ENCODE measurements around the gene GRK5. TPM values are rescaled to one million over a fixed set of nuclear protein-coding genes. Genes with fewer than 3 reads are reported as not detected.

The GRK5 gene
- total RNA-seq, 5 donors from 2014 or later (not counting 1 experiment from before 2014, with no cell fraction given), result 21.7 to 36.8 (median 30.6) TPM

DNA sequence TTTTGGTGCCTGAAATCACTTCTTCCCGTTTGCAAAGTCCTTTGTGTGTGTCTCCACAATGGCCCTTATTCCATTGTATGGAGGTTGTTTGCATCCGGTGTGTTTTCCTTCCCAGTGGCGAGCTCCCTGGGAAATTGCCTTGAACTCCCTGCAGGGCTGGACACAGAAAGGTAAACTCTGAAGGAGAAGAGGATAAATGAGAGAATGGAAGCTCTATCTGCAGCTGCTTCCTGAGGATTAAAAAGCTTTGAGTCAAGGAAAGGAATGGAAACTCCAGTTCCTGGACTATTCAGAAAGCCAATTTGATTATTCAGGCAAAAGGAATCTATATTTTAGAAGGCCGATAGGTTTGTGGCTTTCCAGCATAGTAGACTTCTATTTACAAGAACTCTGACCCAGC, 4.4 kb upstream of the GRK5 start:
- CTCF ChIA-PET, result interaction anchor here (0.6 to 0.7 kb wide), 3 partner anchors 65 to 224 kb away, joined by 3 to 7 read pairs (median 3); no protein-coding TSS in a partner anchor

DNA sequence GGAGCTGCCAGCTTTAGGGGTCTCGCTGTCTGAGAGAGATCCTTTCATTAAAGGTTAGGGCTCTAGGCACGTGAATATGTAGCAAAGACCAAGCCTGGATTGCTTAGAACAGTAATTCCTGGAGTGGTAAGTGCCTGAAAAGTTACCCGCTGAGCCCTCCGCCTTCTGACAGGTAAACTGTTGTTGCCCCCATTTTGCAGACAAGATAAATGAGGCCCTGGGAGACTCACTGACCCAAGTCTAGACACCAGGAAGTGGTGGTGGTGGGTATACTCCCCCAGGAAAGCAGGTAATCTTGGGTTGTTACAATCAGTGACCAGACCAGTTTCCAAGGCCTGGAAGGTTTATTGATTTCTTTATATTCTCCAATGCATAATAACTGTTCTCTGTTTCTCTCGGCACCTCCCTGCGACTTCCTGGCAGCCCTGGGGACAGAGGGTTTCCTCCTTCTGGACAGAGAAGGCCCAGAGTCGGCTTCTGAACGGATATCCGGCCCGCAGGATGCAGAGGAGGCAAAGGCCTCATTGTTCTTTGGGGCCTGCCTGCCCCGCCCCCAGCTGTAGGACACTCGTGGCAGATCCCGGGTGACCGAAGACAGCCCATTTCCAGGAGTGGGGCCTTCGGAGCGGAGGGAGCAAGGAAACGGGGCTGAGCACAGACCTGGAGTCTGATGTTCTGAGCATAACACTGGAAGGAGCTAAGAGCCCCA, 1.3 kb upstream of the GRK5 start:
- CTCF ChIA-PET, result interaction anchor here (0.8 to 1.9 kb wide), 11 partner anchors 7 to 458 kb away, joined by 3 to 11 read pairs (median 4); no protein-coding TSS in a partner anchor
- H3K9me3 Mint-ChIP-seq, result no peaks in the 10 kb centered on the region
- Histone ChIP-seq H3K4me3 (ENCODE audit: control insufficient read depth in 1 of 2, extremely low read depth in 1 of 2, low read length in 1 of 2) (peak overlapping the region; percentile 44 to 46), H3K9me3 (no peaks in the 10 kb centered on the region), H3K36me3 (ENCODE audit: control insufficient read depth in 2 of 2, extremely low read depth in 1 of 2, insufficient read depth in 1 of 2, low read length in 1 of 2) (no peaks in the 10 kb centered on the region), H3K27ac (ENCODE audit: low read length) (peak overlapping the region; percentile 74), H3K4me1 (ENCODE audit: control insufficient read depth in 1 of 2, extremely low read depth in 1 of 2, insufficient read depth in 2 of 2, low read length in 2 of 2) (peaks cover 17 to 30% of the 10 kb centered on the region in 2 experiments), H3K27me3 (replicated peaks in 1 of 2; ENCODE audit: control insufficient read depth in 2 of 2, extremely low read depth in 1 of 2, insufficient read depth in 2 of 2, low read length in 1 of 2) (no peaks in the 10 kb centered on the region)
- H3K4me1 Mint-ChIP-seq, result peaks cover 25 to 35% (median 34%) of the 10 kb centered on the region in 3 donors
- H3K4me3 Mint-ChIP-seq, result peak overlapping the region; percentile 82 to 91 (median 83)
- no peaks in the 10 kb centered on the region for H3K27me3 Mint-ChIP-seq
- H3K36me3 Mint-ChIP-seq, result no peaks in the 10 kb centered on the region
- WGBS (ENCODE audit: insufficient coverage), result 14% methylated on average over 13 of the region's 17 CpGs
- peak overlapping the region; percentile 92 to 97 for H3K27ac Mint-ChIP-seq
- ATAC-seq (replicated peaks in 1 of 4), result no peak
- DNase-seq, result peak in 18 of 35 experiments; percentile 8 to 49 (median 24)
- POLR2A ChIA-PET, result interaction anchor here (0.6 to 0.7 kb wide), 2 partner anchors 11 to 196 kb away, joined by 3 to 9 read pairs; no protein-coding TSS in a partner anchor

More for the DNA sequence above, 4.4 kb upstream of the GRK5 start:
- 100% methylated on average over 2 of the region's 4 CpGs for WGBS (ENCODE audit: insufficient coverage)
- ATAC-seq (replicated peaks in 1 of 4) (no peak), DNase-seq (no peak)
- Histone ChIP-seq H3K36me3 (ENCODE audit: control insufficient read depth in 2 of 2, extremely low read depth in 1 of 2, insufficient read depth in 1 of 2, low read length in 1 of 2) (no peaks in the 10 kb centered on the region), H3K4me3 (ENCODE audit: control insufficient read depth in 1 of 2, extremely low read depth in 1 of 2, low read length in 1 of 2) (no peak overlapping the region), H3K27me3 (replicated peaks in 1 of 2; ENCODE audit: control insufficient read depth in 2 of 2, extremely low read depth in 1 of 2, insufficient read depth in 2 of 2, low read length in 1 of 2) (no peaks in the 10 kb centered on the region), H3K4me1 (ENCODE audit: control insufficient read depth in 1 of 2, extremely low read depth in 1 of 2, insufficient read depth in 2 of 2, low read length in 2 of 2) (peaks cover 0 to 13% of the 10 kb centered on the region in 2 experiments), H3K27ac (ENCODE audit: low read length) (no peak overlapping the region), H3K9me3 (no peaks in the 10 kb centered on the region)
- no peaks in the 10 kb centered on the region for H3K36me3 Mint-ChIP-seq
- no peak overlapping the region for H3K4me3 Mint-ChIP-seq
- H3K4me1 Mint-ChIP-seq, result peaks cover 13 to 17% (median 15%) of the 10 kb centered on the region in 3 donors
- H3K27ac Mint-ChIP-seq, result no peak overlapping the region
- peaks cover 0 to 4% of the 10 kb centered on the region in 2 donors for H3K27me3 Mint-ChIP-seq
- POLR2A ChIA-PET, result no interaction called here
- no peaks in the 10 kb centered on the region for H3K9me3 Mint-ChIP-seq

DNA sequence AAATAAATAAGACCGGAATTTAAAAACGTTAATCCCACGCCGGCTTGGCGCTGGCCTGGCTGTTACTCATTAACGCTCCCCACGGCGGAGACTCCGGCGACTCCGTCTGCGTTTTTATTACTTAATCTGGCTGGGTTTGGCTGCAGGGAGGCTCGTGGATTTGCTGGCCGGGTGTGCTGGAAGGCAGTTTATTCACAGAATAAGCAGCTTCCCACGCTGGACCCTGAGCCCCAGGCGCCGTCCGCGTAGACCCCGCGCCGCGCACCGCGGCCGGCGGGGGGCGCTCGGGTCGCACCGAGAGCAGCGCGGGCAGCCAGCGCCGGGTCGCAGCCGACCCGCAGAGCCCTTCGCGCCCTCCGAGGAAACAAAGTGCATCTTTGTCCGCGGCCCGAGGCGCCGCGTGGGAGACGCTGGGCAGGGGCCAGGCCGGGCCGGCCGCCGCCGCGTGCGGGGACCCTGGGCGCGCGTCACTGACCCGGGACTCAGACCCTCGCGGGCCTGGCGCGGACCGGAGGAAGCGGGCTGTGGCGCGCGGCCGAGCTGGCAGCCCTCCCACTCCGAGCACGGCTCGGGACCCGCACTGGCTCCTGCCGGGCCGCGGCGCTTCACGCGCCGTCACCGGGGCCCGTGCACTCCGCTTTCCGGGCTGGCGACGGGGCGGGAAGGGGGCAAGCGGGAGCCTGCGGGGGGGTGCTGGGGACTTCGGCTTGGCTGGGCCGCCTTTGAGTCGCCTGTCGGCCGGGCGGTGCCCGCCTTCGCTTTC, 587 bp upstream of the GRK5 start:
- H3K27ac Mint-ChIP-seq, result peak overlapping the region; percentile 92 to 97
- CTCF ChIA-PET, result interaction anchor here (0.6 to 1.9 kb wide), 20 partner anchors 8 to 457 kb away, joined by 3 to 12 read pairs (median 4); partner anchors contain the start of gene RGS10 (in 1 of the 2)
- Histone ChIP-seq H3K36me3 (ENCODE audit: control insufficient read depth in 2 of 2, extremely low read depth in 1 of 2, insufficient read depth in 1 of 2, low read length in 1 of 2) (no peaks in the 10 kb centered on the region), H3K27ac (ENCODE audit: low read length) (peak overlapping the region; percentile 74), H3K27me3 (replicated peaks in 1 of 2; ENCODE audit: control insufficient read depth in 2 of 2, extremely low read depth in 1 of 2, insufficient read depth in 2 of 2, low read length in 1 of 2) (no peaks in the 10 kb centered on the region), H3K9me3 (no peaks in the 10 kb centered on the region), H3K4me1 (ENCODE audit: control insufficient read depth in 1 of 2, extremely low read depth in 1 of 2, insufficient read depth in 2 of 2, low read length in 2 of 2) (peaks cover 24 to 35% of the 10 kb centered on the region in 2 experiments), H3K4me3 (ENCODE audit: control insufficient read depth in 1 of 2, extremely low read depth in 1 of 2, low read length in 1 of 2) (peak overlapping the region; percentile 44 to 46)
- no peaks in the 10 kb centered on the region for H3K27me3 Mint-ChIP-seq
- peaks cover 33 to 42% (median 41%) of the 10 kb centered on the region in 3 donors for H3K4me1 Mint-ChIP-seq
- ATAC-seq (replicated peaks in 1 of 4) (peak; percentile 59 to 67 (median 64)), DNase-seq (peak; percentile 37 to 83 (median 62))
- H3K9me3 Mint-ChIP-seq, result no peaks in the 10 kb centered on the region
- H3K36me3 Mint-ChIP-seq, result no peaks in the 10 kb centered on the region
- peak overlapping the region; percentile 83 to 91 (median 87) for H3K4me3 Mint-ChIP-seq
- POLR2A ChIA-PET, result interaction anchor here (0.6 to 1.3 kb wide), 5 partner anchors 11 to 239 kb away, joined by 3 to 10 read pairs (median 3); no protein-coding TSS in a partner anchor
- 1% methylated on average over 97 of the region's 97 CpGs for whole genome bisulfite sequencing (ENCODE audit: insufficient coverage)

DNA sequence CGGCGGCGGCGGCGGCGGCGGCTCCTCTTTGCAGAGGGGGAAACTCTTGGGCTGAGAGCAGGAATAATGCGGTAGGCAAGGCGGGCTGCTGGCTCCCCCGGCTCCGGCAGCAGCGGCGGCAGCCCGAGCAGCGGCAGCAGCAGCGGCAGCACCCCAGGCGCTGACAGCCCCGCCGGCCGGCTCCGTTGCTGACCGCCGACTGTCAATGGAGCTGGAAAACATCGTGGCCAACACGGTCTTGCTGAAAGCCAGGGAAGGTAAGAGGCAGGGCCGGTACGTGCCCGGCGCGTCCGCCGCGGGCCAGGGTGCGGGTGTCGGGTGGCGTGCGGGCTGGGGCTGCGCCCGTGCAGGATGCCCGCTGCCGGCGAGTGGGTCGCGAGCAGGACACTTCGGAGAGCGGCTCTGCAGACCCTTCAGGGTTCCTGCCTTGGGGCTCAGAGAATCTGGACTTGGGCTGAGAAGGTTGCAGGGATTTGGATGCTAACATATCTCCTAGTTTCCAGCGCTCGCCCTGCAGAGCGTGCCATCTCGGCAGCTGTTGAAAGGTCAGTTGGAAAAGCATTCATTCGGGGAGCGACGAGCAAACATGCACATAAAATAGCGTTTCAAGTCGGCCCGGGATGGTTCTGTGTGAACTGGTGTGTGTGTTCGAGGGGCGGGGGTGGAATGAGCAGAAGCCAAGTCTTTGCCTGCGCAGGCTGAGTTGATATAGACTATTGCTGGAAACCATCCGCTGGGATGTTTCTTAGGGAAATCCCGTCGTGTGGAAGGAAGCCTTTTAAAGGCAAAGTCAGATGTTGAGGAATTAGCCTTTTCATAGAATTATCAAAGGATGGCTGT, 562 bp downstream of the GRK5 start:
- H3K4me1 ChIP-seq (ENCODE audit: control insufficient read depth in 1 of 2, extremely low read depth in 1 of 2, insufficient read depth in 2 of 2, low read length in 2 of 2), result peaks cover 35 to 44% of the 10 kb centered on the region in 2 experiments
- Mint-ChIP-seq H3K9me3 (no peaks in the 10 kb centered on the region), H3K27me3 (no peaks in the 10 kb centered on the region), H3K27ac (peak overlapping the region; percentile 87 to 89), H3K4me3 (peak overlapping the region; percentile 87 to 96 (median 92)), H3K4me1 (peaks cover 44 to 54% (median 53%) of the 10 kb centered on the region in 3 donors), H3K36me3 (no peaks in the 10 kb centered on the region)
- under 1% methylated on average over 57 of the region's 62 CpGs for WGBS (ENCODE audit: insufficient coverage)
- CTCF ChIA-PET, result interaction anchor here (0.6 to 2.3 kb wide), 16 partner anchors 9 to 500 kb away, joined by 4 to 12 read pairs (median 6); partner anchors contain the start of gene RGS10 (in 1 of the 2)
- H3K27ac ChIP-seq (ENCODE audit: low read length), result peak overlapping the region; percentile 58
- no peaks in the 10 kb centered on the region for H3K36me3 ChIP-seq (ENCODE audit: control insufficient read depth in 2 of 2, extremely low read depth in 1 of 2, insufficient read depth in 1 of 2, low read length in 1 of 2)
- POLR2A ChIA-PET, result interaction anchor here (0.6 to 1.3 kb wide), 4 partner anchors 60 to 344 kb away, joined by 3 to 12 read pairs (median 7); no protein-coding TSS in a partner anchor
- peak overlapping the region; percentile 65 to 98 for H3K4me3 ChIP-seq (ENCODE audit: control insufficient read depth in 1 of 2, extremely low read depth in 1 of 2, low read length in 1 of 2)
- no peaks in the 10 kb centered on the region for H3K9me3 ChIP-seq
- DNase-seq (peak in 28 of 35 experiments; percentile 4 to 56 (median 30)), ATAC-seq (replicated peaks in 1 of 4) (peak in 3 of 4 experiments; percentile 4 to 17 (median 5))
- H3K27me3 ChIP-seq (replicated peaks in 1 of 2; ENCODE audit: control insufficient read depth in 2 of 2, extremely low read depth in 1 of 2, insufficient read depth in 2 of 2, low read length in 1 of 2), result no peaks in the 10 kb centered on the region

DNA sequence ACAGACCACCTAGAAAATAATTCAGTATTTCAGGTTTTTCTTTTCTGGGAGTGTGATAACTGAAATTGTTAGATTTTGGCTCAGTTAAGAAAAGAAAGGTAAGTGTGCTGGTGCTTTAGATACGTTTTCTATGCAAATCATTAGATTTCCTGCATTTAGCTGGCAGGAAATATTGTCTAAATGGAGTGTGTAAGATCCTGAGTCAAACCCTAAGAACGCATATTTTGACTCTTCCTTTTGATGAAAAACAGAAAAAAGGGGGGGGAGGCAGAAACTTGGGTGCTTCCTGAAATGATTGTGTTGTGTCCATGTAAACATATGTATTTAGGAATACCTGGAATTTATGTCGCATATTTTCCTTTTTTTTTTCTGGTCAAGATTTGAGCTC, 1.2 kb downstream of the GRK5 start:
- Mint-ChIP-seq H3K27me3 (no peaks in the 10 kb centered on the region), H3K4me3 (peak overlapping the region; percentile 87 to 96 (median 92)), H3K36me3 (no peaks in the 10 kb centered on the region), H3K4me1 (peaks cover 48 to 58% (median 55%) of the 10 kb centered on the region in 3 donors), H3K9me3 (no peaks in the 10 kb centered on the region), H3K27ac (peak overlapping the region; percentile 87 to 89)
- Histone ChIP-seq H3K36me3 (ENCODE audit: control insufficient read depth in 2 of 2, extremely low read depth in 1 of 2, insufficient read depth in 1 of 2, low read length in 1 of 2) (no peaks in the 10 kb centered on the region), H3K4me3 (ENCODE audit: control insufficient read depth in 1 of 2, extremely low read depth in 1 of 2, low read length in 1 of 2) (peak overlapping the region; percentile 65 to 98), H3K27me3 (replicated peaks in 1 of 2; ENCODE audit: control insufficient read depth in 2 of 2, extremely low read depth in 1 of 2, insufficient read depth in 2 of 2, low read length in 1 of 2) (no peaks in the 10 kb centered on the region), H3K27ac (ENCODE audit: low read length) (peak overlapping the region; percentile 58), H3K4me1 (ENCODE audit: control insufficient read depth in 1 of 2, extremely low read depth in 1 of 2, insufficient read depth in 2 of 2, low read length in 2 of 2) (peaks cover 37 to 49% of the 10 kb centered on the region in 2 experiments), H3K9me3 (no peaks in the 10 kb centered on the region)
- POLR2A ChIA-PET, result interaction anchor here (0.6 to 1.1 kb wide), 5 partner anchors 14 to 344 kb away, joined by 3 to 4 read pairs (median 4); no protein-coding TSS in a partner anchor
- CTCF ChIA-PET, result interaction anchor here (0.6 to 2.3 kb wide), 9 partner anchors 9 to 1178 kb away, joined by 3 to 7 read pairs (median 5); partner anchors contain the start of gene RGS10 (in 1 of the 2)
- peak in 1 of 35 experiments; percentile 37 for DNase-seq
- no peak for ATAC-seq (replicated peaks in 1 of 4)
- 8% methylated on average over 2 of the region's 3 CpGs for WGBS (ENCODE audit: insufficient coverage)
